IMR-90 (cell line): ENCODE results near the gene RTEL1. TPM values are rescaled to one million over a fixed set of nuclear protein-coding genes. Genes with fewer than 3 reads are reported as not detected.

ENCODE experiments used
- ATAC-seq: fragments of 200-7000 bp; cut with Tn5 transposase; 2 replicates; pipeline ENCODE4 v1.9.1; 2020; ENCODE audit warnings: low read depth, mild to moderate bottlenecking, moderate library complexity
- BruUV-seq: library from RNA; stranded (reverse); fragments of 400-500 nt; replicated peaks from 2 replicates; lab custom pipeline; 2021; lab: Mats Ljungman, UMichigan
- CTCF ChIA-PET: fragments of 300-600 bp; formaldehyde crosslinking; extraction: SDS; loops from one replicate; lab custom pipeline; 2021; ENCODE audit warnings: antibody characterized with exemption; lab: Yijun Ruan, JAX
- POLR2A ChIA-PET: fragments of 300-600 bp; sonication (Branson Sonifier 250); formaldehyde crosslinking; loops from one replicate; lab custom pipeline; 2022; ENCODE audit warnings: antibody characterized with exemption; ENCODE audit not compliant: unreplicated experiment; lab: Charles Lee
- DNase-seq: peaks from one replicate; pipeline ENCODE4 v3.0.0; 2013
- H2AFZ ChIP-seq: replicated peaks from 2 replicates; pipeline ENCODE3; 2013; ENCODE audit warnings: low read length, mild to moderate bottlenecking; ENCODE audit not compliant: poor library complexity
- H2AK5ac ChIP-seq: 2 replicates; pipeline ENCODE4 v1.6.1; 2013; ENCODE audit warnings: low read depth, low read length, inconsistent platforms
- H2AK9ac ChIP-seq: replicated peaks from 2 replicates; pipeline ENCODE3; 2013; ENCODE audit warnings: mild to moderate bottlenecking, low read depth, low read length, moderate library complexity; ENCODE audit not compliant: poor library complexity
- H2BK120ac ChIP-seq: 2 replicates; pipeline ENCODE4 v1.6.1; 2013; ENCODE audit warnings: low read depth, low read length, inconsistent platforms
- H2BK15ac ChIP-seq: 3 replicates; pipeline ENCODE4 v1.6.1; 2013; ENCODE audit warnings: low read depth, low read length, inconsistent platforms
- H2BK20ac ChIP-seq: 2 replicates; pipeline ENCODE4 v1.6.1; 2013; ENCODE audit warnings: low read depth, mild to moderate bottlenecking, inconsistent platforms, low read length, moderate library complexity
- H2BK5ac ChIP-seq: 2 replicates; pipeline ENCODE4 v1.6.1; 2013; ENCODE audit warnings: mild to moderate bottlenecking, low read depth, low read length, inconsistent platforms; ENCODE audit not compliant: poor library complexity, severe bottlenecking
- H3K14ac ChIP-seq: replicated peaks from 2 replicates; pipeline ENCODE4 v1.6.1; 2013; ENCODE audit warnings: low read depth, low read length, inconsistent platforms
- H3K18ac ChIP-seq: 2 replicates; pipeline ENCODE4 v1.6.1; 2013; ENCODE audit warnings: low read depth, low read length, control low read depth
- H3K23ac ChIP-seq: 2 replicates; pipeline ENCODE4 v1.6.1; 2013; ENCODE audit warnings: low read depth, low read length, inconsistent platforms
- H3K27ac ChIP-seq: 2 replicates; pipeline ENCODE4 v1.5.1; 2013; ENCODE audit warnings: mild to moderate bottlenecking, control low read depth, low read length; ENCODE audit not compliant: insufficient read depth
- H3K27me3 ChIP-seq: 2 replicates; pipeline ENCODE4 v1.6.1; 2013; ENCODE audit warnings: low read length; ENCODE audit not compliant: control insufficient read depth, insufficient read depth
- H3K36me3 ChIP-seq: 2 replicates; pipeline ENCODE4 v1.6.1; 2013; ENCODE audit warnings: low read length, mixed read lengths; ENCODE audit not compliant: control insufficient read depth, insufficient read depth
- H3K4ac ChIP-seq: 2 replicates; pipeline ENCODE4 v1.6.1; 2013; ENCODE audit warnings: low read depth, low read length, inconsistent platforms
- H3K4me1 ChIP-seq: 2 replicates; pipeline ENCODE4 v1.6.1; 2013; ENCODE audit warnings: low read length, mixed read lengths; ENCODE audit not compliant: control insufficient read depth, insufficient read depth
- H3K4me2 ChIP-seq: 2 replicates; pipeline ENCODE4 v1.6.1; 2013; ENCODE audit warnings: low read depth, mild to moderate bottlenecking, control low read depth, low read length, moderate library complexity
- H3K4me3 ChIP-seq: 2 replicates; pipeline ENCODE4 v1.5.1; 2013; ENCODE audit warnings: low read depth, mild to moderate bottlenecking, control low read depth, low read length, moderate library complexity; ENCODE audit not compliant: insufficient read depth
- H3K56ac ChIP-seq: 2 replicates; pipeline ENCODE4 v1.6.1; 2013; ENCODE audit warnings: low read length, inconsistent platforms; ENCODE audit not compliant: insufficient read depth; ENCODE audit errors: extremely low read depth
- H3K79me1 ChIP-seq, 2 experiments: 2 replicates each; pipeline ENCODE4 v1.6.1; 2013; ENCODE audit warnings: low read length in 2 of 2, inconsistent platforms in 1 of 2, low read depth in 1 of 2
- H3K9ac ChIP-seq: 2 replicates; pipeline ENCODE4 v1.6.1; 2013; ENCODE audit warnings: low read depth, low read length, control low read depth
- H3K9me1 ChIP-seq: 2 replicates; pipeline ENCODE4 v1.6.1; 2013; ENCODE audit warnings: low read length, inconsistent platforms; ENCODE audit not compliant: insufficient read depth
- H3K9me3 ChIP-seq: 2 replicates; pipeline ENCODE4 v1.6.1; 2013; ENCODE audit warnings: low read length; ENCODE audit not compliant: control insufficient read depth, insufficient read depth
- H4K20me1 ChIP-seq: 2 replicates; pipeline ENCODE4 v1.6.1; 2013; ENCODE audit warnings: low read length, inconsistent platforms; ENCODE audit not compliant: insufficient read depth
- H4K5ac ChIP-seq: 2 replicates; pipeline ENCODE4 v1.6.1; 2013; ENCODE audit warnings: mild to moderate bottlenecking, low read depth, low read length, control low read depth
- H4K8ac ChIP-seq, 2 experiments: 2 replicates each; pipeline ENCODE4 v1.6.1; 2013; ENCODE audit warnings: low read depth in 2 of 2, low read length in 2 of 2, control low read depth in 1 of 2, inconsistent platforms in 1 of 2
- H4K91ac ChIP-seq: 2 replicates; pipeline ENCODE4 v1.6.1; 2013; ENCODE audit warnings: low read depth, low read length, inconsistent platforms; ENCODE audit not compliant: insufficient read depth
- BHLHE40 ChIP-seq: fragments of 150-350 bp; IDR thresholded peaks from 2 replicates; pipeline ENCODE4 v1.6.1; 2016; ENCODE audit warnings: mild to moderate bottlenecking, low read depth, low read length
- CEBPB ChIP-seq: IDR thresholded peaks from 2 replicates; pipeline ENCODE4 v1.6.1; 2012; ENCODE audit warnings: low read depth, low read length, improper control_type of control experiment
- CTCF ChIP-seq: conservative IDR thresholded peaks from 2 replicates; pipeline ENCODE4 v1.5.1; 2012; ENCODE audit warnings: mild to moderate bottlenecking, low read depth, low read length, improper control_type of control experiment
- FOS ChIP-seq: fragments of 150-350 bp; IDR thresholded peaks from 2 replicates; pipeline ENCODE4 v1.6.1; 2016; ENCODE audit warnings: low read depth, low read length
- MAFK ChIP-seq: IDR thresholded peaks from 2 replicates; pipeline ENCODE4 v1.6.1; 2012; ENCODE audit warnings: low read depth, low read length, improper control_type of control experiment
- MAZ ChIP-seq: IDR thresholded peaks from 2 replicates; pipeline ENCODE4 v1.6.1; 2012; ENCODE audit warnings: low read depth, mild to moderate bottlenecking, low read length, improper control_type of control experiment, moderate library complexity, borderline replicate concordance
- MXI1 ChIP-seq: IDR thresholded peaks from 2 replicates; pipeline ENCODE4 v1.6.1; 2012; ENCODE audit warnings: low read depth, mild to moderate bottlenecking, low read length, moderate library complexity, borderline replicate concordance
- NFE2L2 ChIP-seq: fragments of 150-350 bp; IDR thresholded peaks from 2 replicates; pipeline ENCODE4 v1.6.1; 2016; ENCODE audit warnings: low read depth, mild to moderate bottlenecking, low read length
- POLR2A ChIP-seq: IDR thresholded peaks from 2 replicates; pipeline ENCODE4 v1.6.1; 2012; ENCODE audit warnings: mild to moderate bottlenecking, low read depth, low read length
- RAD21 ChIP-seq: IDR thresholded peaks from 2 replicates; pipeline ENCODE4 v1.6.1; 2012; ENCODE audit warnings: low read length, improper control_type of control experiment
- RCOR1 ChIP-seq: IDR thresholded peaks from 2 replicates; pipeline ENCODE4 v1.6.1; 2012; ENCODE audit warnings: mild to moderate bottlenecking, low read length, improper control_type of control experiment; ENCODE audit not compliant: insufficient replicate concordance
- RFX5 ChIP-seq: IDR thresholded peaks from 2 replicates; pipeline ENCODE4 v1.8.0; 2012; ENCODE audit warnings: low read depth, mild to moderate bottlenecking, low read length, moderate library complexity
- SMC3 ChIP-seq: fragments of 150-350 bp; IDR thresholded peaks from 2 replicates; pipeline ENCODE4 v1.6.1; 2016; ENCODE audit warnings: low read depth, mild to moderate bottlenecking, antibody characterized with exemption, low read length, moderate library complexity
- WGBS, 2 experiments: methylation state at CpG; one replicate each; pipeline versions ENCODE4 v1.1.5 to v1.1.7; 2013; ENCODE audit warnings: missing lambda C conversion rate in 2 of 2; ENCODE audit not compliant: insufficient read length in 1 of 2; ENCODE audit errors: extremely low coverage in 2 of 2; 5-methylcytosine and 5-hydroxymethylcytosine counted together
- dilution Hi-C: fragments of 300-500 bp; cut with HindIII; formaldehyde crosslinking; loops from one replicate; pipeline ENCODE4 v1.14.3; 2018; ENCODE audit warnings: low sequenced_read_pairs; ENCODE audit not compliant: unreplicated experiment
- in situ Hi-C: fragments of 300-500 bp; cut with MboI; formaldehyde crosslinking; loops from 3 replicates; pipeline ENCODE4 v1.14.3; 2019; ENCODE audit warnings: low sequenced_read_pairs, inconsistent platforms, mixed read lengths
- intact Hi-C: fragments of 100-400 bp; cut with micrococcal nuclease; formaldehyde crosslinking; loops from 2 replicates; pipeline ENCODE4 v1.10.0; 2022
- polyA plus RNA-seq, 3 experiments: library from polyadenylated mRNA; depleted of rRNA; stranded (reverse); fragments of >200 nt; gene quantifications; 2 replicates each; pipeline ENCODE4 v1.2.3, GENCODE V29; 2012; ENCODE audit warnings: low replicate concordance in 1 of 3
- total RNA-seq: library from RNA; depleted of rRNA; stranded (reverse); fragments of >200 nt; gene quantifications from 2 replicates; pipeline ENCODE4 v1.2.3, GENCODE V29; 2012
- TF ChIP-seq, protein P1 (sequence below): fragments of 150-350 bp; IDR thresholded peaks from 2 replicates; pipeline ENCODE4 v1.6.1; 2016; ENCODE audit warnings: low read depth, mild to moderate bottlenecking, low read length, moderate library complexity, borderline replicate concordance
- TF ChIP-seq, protein P2 (sequence below): fragments of 150-350 bp; IDR thresholded peaks from 2 replicates; pipeline ENCODE4 v1.6.1; 2017; ENCODE audit warnings: mild to moderate bottlenecking, antibody characterized with exemption, low read length, low read depth

Gene RTEL1
- total and polyA plus RNA-seq, 2 of the 4 experiments (the other 2 are of a cell fraction): 14.7 to 18.8 TPM

DNA sequence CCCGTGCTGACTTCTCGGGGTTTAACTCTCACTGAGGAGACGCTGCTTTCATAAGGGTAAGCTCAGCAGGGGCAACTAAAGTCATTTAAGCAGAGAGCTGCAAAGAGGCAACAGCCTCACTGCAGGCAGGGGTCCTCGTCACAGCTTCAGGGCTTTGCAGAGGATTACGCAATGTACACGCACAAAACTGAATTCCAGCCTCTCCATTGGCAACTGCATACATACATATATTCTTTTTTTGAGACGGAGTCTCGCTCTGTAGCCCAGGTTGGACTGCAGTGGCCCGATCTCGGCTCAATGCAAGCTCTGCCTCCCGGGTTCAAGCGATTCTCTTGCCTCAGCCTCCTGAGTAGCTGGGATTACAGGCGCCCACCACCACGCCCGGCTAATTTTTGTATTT, 33.6 kb upstream of the RTEL1 start:
- H3K79me1 ChIP-seq: peaks cover 26 to 78% of the 10 kb centered on the region in 2 experiments
- ATAC-seq: no peak
- H2BK20ac ChIP-seq: no peak overlapping the region
- ChIA-PET POLR2A (no interaction called here), CTCF (no interaction called here)
- H3K9ac ChIP-seq: no peak overlapping the region
- H3K4me1 ChIP-seq: peaks cover 2% of the 10 kb centered on the region; the same call in 1 of the 2 replicates
- H3K9me3 ChIP-seq: no peaks in the 10 kb centered on the region
- H2AK5ac ChIP-seq: no peak overlapping the region
- peaks cover 6% of the 10 kb centered on the region; the same call in 1 of the 2 replicates for H3K9me1 ChIP-seq
- WGBS, 2 experiments: 47% methylated on average over 3 of the region's 15 CpGs; no CpG with 5 or more reads in 1 of the 2 experiments
- peaks cover 14% of the 10 kb centered on the region for H4K20me1 ChIP-seq
- H2BK120ac ChIP-seq: no peak overlapping the region
- no peaks in the 10 kb centered on the region for H3K36me3 ChIP-seq
- no peak overlapping the region for H3K14ac ChIP-seq
- in situ Hi-C loops (no loop called here), intact Hi-C loops (no loop called here), dilution Hi-C loops (no loop called here)
- no peak overlapping the region for H4K91ac ChIP-seq
- H3K27ac ChIP-seq: no peak overlapping the region
- no peak overlapping the region for H3K18ac ChIP-seq
- no peak overlapping the region for H3K4me2 ChIP-seq
- H3K27me3 ChIP-seq: no peaks in the 10 kb centered on the region
- H4K5ac ChIP-seq: no peak overlapping the region
- H3K56ac ChIP-seq: no peak overlapping the region
- DNase-seq: peak; percentile 49
- no peak overlapping the region for H3K23ac ChIP-seq
- no peak overlapping the region for H2BK5ac ChIP-seq
- BruUV-seq: no TSS peak
- no peak overlapping the region for H3K4me3 ChIP-seq
- TF ChIP-seq SMC3: no peak
- TF ChIP-seq, protein P1, sequence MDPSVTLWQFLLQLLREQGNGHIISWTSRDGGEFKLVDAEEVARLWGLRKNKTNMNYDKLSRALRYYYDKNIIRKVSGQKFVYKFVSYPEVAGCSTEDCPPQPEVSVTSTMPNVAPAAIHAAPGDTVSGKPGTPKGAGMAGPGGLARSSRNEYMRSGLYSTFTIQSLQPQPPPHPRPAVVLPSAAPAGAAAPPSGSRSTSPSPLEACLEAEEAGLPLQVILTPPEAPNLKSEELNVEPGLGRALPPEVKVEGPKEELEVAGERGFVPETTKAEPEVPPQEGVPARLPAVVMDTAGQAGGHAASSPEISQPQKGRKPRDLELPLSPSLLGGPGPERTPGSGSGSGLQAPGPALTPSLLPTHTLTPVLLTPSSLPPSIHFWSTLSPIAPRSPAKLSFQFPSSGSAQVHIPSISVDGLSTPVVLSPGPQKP: no peak
- TF ChIP-seq CEBPB: peak; percentile 98
- no peak for TF ChIP-seq RFX5
- TF ChIP-seq POLR2A: no peak
- no peak for TF ChIP-seq MAZ
- no peak for TF ChIP-seq MXI1
- TF ChIP-seq RAD21: no peak
- 0 out of 2 replicates have a peak, but pooled peaks have one; percentile 15 for TF ChIP-seq CTCF
- TF ChIP-seq, protein P2, sequence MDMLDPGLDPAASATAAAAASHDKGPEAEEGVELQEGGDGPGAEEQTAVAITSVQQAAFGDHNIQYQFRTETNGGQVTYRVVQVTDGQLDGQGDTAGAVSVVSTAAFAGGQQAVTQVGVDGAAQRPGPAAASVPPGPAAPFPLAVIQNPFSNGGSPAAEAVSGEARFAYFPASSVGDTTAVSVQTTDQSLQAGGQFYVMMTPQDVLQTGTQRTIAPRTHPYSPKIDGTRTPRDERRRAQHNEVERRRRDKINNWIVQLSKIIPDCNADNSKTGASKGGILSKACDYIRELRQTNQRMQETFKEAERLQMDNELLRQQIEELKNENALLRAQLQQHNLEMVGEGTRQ: no peak
- TF ChIP-seq MAFK: no peak
- TF ChIP-seq FOS: no peak
- TF ChIP-seq RCOR1: no peak
- TF ChIP-seq NFE2L2: no peak
- TF ChIP-seq BHLHE40: no peak
- no peak overlapping the region for H3K4ac ChIP-seq
- no peak overlapping the region for H2BK15ac ChIP-seq
- no peak overlapping the region for H2AK9ac ChIP-seq
- no peak overlapping the region for H4K8ac ChIP-seq
- no peak overlapping the region for H2AFZ ChIP-seq
